GM18517 (cell line): ENCODE measurements around the gene HPSE.

ENCODE experiments used
- ATAC-seq: cut with Tn5 transposase; IDR thresholded peaks from one replicate; pipeline ENCODE4 v1.9.1; 2021; ENCODE audit warnings: mild to moderate bottlenecking, moderate library complexity; ENCODE audit not compliant: unreplicated experiment

HPSE gene

DNA sequence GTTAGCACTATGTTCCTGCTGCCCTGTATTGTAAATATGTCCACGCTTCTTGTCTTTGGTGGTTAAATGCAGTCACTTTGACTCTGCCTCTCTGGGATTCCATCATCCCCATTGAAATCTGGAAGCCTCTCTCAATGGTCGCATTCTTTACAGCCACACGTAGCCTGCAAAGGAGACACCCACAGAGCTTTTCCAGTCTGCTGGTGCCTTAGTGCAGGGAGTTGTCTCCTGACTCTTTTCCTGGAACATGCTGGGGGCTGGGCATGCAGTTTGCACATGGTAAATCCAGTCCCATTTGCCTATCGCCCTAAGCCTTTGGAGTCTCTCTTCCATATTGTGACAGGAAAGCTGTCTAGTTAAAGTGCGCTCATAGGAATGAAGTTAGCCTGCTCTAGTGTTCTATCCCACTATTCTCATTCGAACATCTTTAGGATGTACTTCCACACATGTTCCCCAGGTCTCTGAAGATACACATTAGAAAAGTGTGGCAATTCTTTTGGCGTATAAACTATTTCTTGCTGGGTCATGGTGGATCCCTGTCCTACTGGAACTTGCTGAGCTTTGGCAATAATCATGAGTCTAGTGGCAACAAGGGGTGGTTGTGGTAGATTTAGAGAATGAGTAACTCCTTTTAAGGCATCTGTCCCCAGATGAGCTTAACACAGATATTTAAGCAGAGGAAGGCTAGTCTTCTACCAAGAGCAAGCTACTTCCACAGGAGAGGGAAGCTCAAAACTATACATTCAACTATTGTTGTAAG, 83.8 kb downstream of the HPSE start:
- ATAC-seq, result no peak

DNA sequence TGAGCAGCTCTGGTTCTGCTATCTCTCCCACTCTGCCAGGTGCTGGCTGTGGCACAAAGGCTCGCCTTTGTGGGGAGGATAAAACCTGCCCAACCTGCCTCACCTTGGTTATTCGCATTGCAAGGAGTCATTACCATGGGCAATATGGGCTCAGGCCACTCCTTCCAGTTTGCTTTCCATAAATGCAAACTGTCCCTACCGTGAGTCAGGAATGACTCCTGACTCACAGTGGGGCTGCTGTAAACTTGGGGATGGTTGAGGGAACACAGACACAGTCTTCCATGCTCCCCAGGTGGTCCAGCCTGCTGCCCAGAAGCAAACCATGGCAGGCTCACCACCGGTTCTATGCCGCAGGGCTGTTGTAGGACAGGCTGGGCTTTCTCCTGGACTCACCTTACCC, 86.2 kb downstream of the HPSE start:
- ATAC-seq, result no peak

DNA sequence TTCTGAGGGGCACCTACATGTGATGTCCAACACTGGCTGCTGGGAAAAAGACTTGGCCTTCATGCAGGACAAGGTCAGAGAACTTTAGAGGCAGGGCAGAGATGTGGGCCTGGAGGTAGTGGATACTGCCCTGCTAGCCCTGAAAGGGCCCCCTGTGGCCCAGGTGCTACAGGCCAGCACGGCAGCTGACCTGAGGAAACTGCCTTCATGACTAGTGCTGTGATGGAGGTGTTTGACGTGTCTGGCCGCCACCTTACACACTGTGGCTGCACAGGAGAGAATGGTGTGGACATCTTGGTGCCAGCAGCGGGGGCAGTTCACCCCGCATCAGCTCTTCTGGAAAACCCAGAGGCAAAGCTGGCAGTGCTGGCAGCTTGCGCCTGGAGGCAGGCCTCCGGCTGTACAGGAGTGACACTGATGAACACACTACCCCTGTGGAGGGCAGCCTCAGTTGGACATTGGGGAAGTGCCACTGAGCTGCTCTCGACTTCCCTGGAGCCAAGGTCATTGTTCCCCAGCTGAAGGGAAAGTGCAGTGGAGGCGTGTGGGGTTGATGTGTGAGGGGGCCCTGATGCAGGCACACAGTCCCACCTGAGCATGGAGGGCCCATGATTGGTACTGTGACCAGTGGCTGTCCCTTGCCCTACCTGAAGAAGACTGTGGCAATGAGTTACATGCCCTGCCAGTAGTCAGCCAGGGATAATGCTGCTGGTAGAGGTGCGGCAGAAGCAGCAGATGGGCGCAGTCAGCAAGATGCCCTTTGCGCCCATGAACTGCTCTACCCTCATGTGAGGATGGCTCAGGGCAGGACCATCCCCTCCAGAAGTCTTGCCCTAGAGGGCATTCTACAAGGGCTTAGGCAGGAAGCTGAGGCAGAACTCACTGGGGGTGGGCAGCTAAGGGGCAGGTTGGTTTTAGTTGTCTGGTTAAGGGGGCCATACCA, 87.0 kb downstream of the HPSE start:
- no peak for ATAC-seq
